HepG2 (cell line): ENCODE results near the gene FUT1. TPM values are rescaled to one million over a fixed set of nuclear protein-coding genes. Genes with fewer than 3 reads are reported as not detected.

Experiments used
- GMEB1 ChIP-seq: sonication (generic); formaldehyde crosslinking; IDR thresholded peaks from 2 replicates; pipeline ENCODE4 v1.5.1; 2020; ENCODE audit warnings: missing genetic modification reagents, mild to moderate bottlenecking, borderline replicate concordance
- HMGXB4 ChIP-seq, 2 experiments: sonication (generic) in 1 of 2; formaldehyde crosslinking in 1 of 2; IDR thresholded peaks; 2 replicates each; pipeline versions ENCODE4 v1.4.0 to v1.6.1; 2018 to 2020; ENCODE audit warnings: missing genetic modification reagents in 2 of 2, borderline replicate concordance in 1 of 2, low read depth in 1 of 2, mild to moderate bottlenecking in 1 of 2, missing biosample characterization in 1 of 2
- JUN ChIP-seq: sonication (generic); formaldehyde crosslinking; IDR thresholded peaks from 2 replicates; pipeline ENCODE4 v1.4.0; 2020; ENCODE audit warnings: mild to moderate bottlenecking, missing genetic modification reagents
- MNT ChIP-seq: fragments of 450-650 bp; IDR thresholded peaks from 2 replicates; pipeline ENCODE4 v1.6.1; 2016
- RFX5 ChIP-seq: IDR thresholded peaks from 2 replicates; pipeline ENCODE4 v1.6.1; 2011; ENCODE audit warnings: low read depth, low read length, improper control_type of control experiment
- RXRA ChIP-seq: sonication (generic); formaldehyde crosslinking; IDR thresholded peaks from 2 replicates; pipeline ENCODE4 v1.5.1; 2020; ENCODE audit warnings: missing genetic modification reagents
- RXRB ChIP-seq: IDR thresholded peaks from 2 replicates; pipeline ENCODE4 v1.6.1; 2016; ENCODE audit warnings: borderline replicate concordance, missing genetic modification reagents, missing compliant biosample characterization
- SALL1 ChIP-seq: sonication (generic); formaldehyde crosslinking; IDR thresholded peaks from 2 replicates; pipeline ENCODE4 v1.8.0; 2022; ENCODE audit warnings: mild to moderate bottlenecking, missing genetic modification reagents
- SP5 ChIP-seq: IDR thresholded peaks from 2 replicates; pipeline ENCODE4 v1.6.1; 2016; ENCODE audit warnings: low read depth, borderline replicate concordance
- SRSF1 ChIP-seq: fragments of 200-400 bp; formaldehyde crosslinking; optimal IDR thresholded peaks from 2 replicates; pipeline ENCODE3; 2017; ENCODE audit warnings: mild to moderate bottlenecking, low read depth, low read length, moderate library complexity
- TCF12 ChIP-seq, 2 experiments: fragments of 450-650 bp in 1 of 2; sonication (generic) in 1 of 2; formaldehyde crosslinking in 1 of 2; IDR thresholded peaks; 2 replicates each; pipeline versions ENCODE4 v1.6.1 to v1.8.0; 2017 to 2022; ENCODE audit warnings: antibody characterized with exemption in 1 of 2, mild to moderate bottlenecking in 1 of 2, missing genetic modification reagents in 1 of 2, moderate library complexity in 1 of 2
- YEATS4 ChIP-seq: sonication (generic); formaldehyde crosslinking; IDR thresholded peaks from 2 replicates; pipeline ENCODE4 v1.4.0; 2020; ENCODE audit warnings: missing genetic modification reagents, borderline replicate concordance
- ZBTB14 ChIP-seq: sonication (generic); formaldehyde crosslinking; IDR thresholded peaks from 2 replicates; pipeline ENCODE4 v1.4.0; 2020; ENCODE audit warnings: missing genetic modification reagents
- ZFY ChIP-seq: sonication (generic); formaldehyde crosslinking; IDR thresholded peaks from 2 replicates; pipeline ENCODE4 v1.4.0; 2020; ENCODE audit warnings: missing genetic modification reagents
- ZNF563 ChIP-seq: sonication (generic); formaldehyde crosslinking; IDR thresholded peaks from 2 replicates; pipeline ENCODE4 v1.8.0; 2022; ENCODE audit warnings: mild to moderate bottlenecking, moderate library complexity, missing genetic modification reagents
- ZNF597 ChIP-seq: sonication (generic); formaldehyde crosslinking; IDR thresholded peaks from 2 replicates; pipeline ENCODE4 v1.5.0; 2020; ENCODE audit warnings: missing genetic modification reagents
- ZNF660 ChIP-seq: sonication (generic); formaldehyde crosslinking; IDR thresholded peaks from 2 replicates; pipeline ENCODE4 v1.5.1; 2020; ENCODE audit warnings: mild to moderate bottlenecking, low read depth, missing genetic modification reagents, borderline replicate concordance
- ZNF816 ChIP-seq: sonication (generic); formaldehyde crosslinking; IDR thresholded peaks from 2 replicates; pipeline ENCODE4 v1.8.0; 2022; ENCODE audit warnings: missing genetic modification reagents, mild to moderate bottlenecking, borderline replicate concordance
- ZNF891 ChIP-seq: sonication (generic); formaldehyde crosslinking; IDR thresholded peaks from 2 replicates; pipeline ENCODE4 v1.5.0; 2020; ENCODE audit warnings: mild to moderate bottlenecking, missing genetic modification reagents
- polyA plus RNA-seq, 8 experiments: library from polyadenylated mRNA; depleted of rRNA in 3 of 8; stranded (reverse) in 7 of 8; unstranded in 1 of 8; fragments of >200 nt; fragmentation: Illumina TruSeq in 4 of 8; extraction: Trizol in 4 of 8; gene quantifications; 2 replicates each; pipeline versions ENCODE4 v1.2.1 to v1.2.3, GENCODE V29; 2011 to 2016; ENCODE audit warnings: low read depth in 4 of 8, missing spikeins in 1 of 8, mixed read lengths in 1 of 8; ENCODE audit not compliant: insufficient read depth in 1 of 8
- total RNA-seq, 5 experiments: library from RNA; depleted of rRNA; stranded (reverse); fragments of >200 nt; fragmentation: Illumina TruSeq; extraction: Trizol; gene quantifications; 2 replicates each; pipeline ENCODE4 v1.2.3, GENCODE V29; 2016; ENCODE audit warnings: low read depth in 1 of 5

FUT1 gene
- total and polyA plus RNA-seq, 2 of the 13 experiments (the other 11 are each of a cell fraction or from before 2014, with no cell fraction given), result 0.07 to 1.1 TPM

GRCh38 chr19:48713864-48714755 lies 38.3 kb downstream of the FUT1 start (continued):
- TF ChIP-seq SRSF1 (no peak), TCF12 (IDR thresholded peaks at IDR 0.05) (no peak), TCF12 (CRISPR knock-in tag; IDR thresholded peaks at IDR 0.05) (0 out of 2 replicates have a peak, but pooled peaks have one; percentile 33), RXRB (CRISPR knock-in tag) (0 out of 2 replicates have a peak, but pooled peaks have one; percentile 25), SALL1 (CRISPR knock-in tag) (peak; percentile 42; the same call in 1 of the 2 replicates), RXRA (peak; percentile 66), ZBTB14 (0 out of 2 replicates have a peak, but pooled peaks have one; percentile 25), ZNF563 (CRISPR knock-in tag) (peak; percentile 35; the same call in 1 of the 2 replicates), JUN (CRISPR knock-in tag) (0 out of 2 replicates have a peak, but pooled peaks have one; percentile 38), ZNF597 (CRISPR knock-in tag) (no peak), GMEB1 (CRISPR knock-in tag) (peak; percentile 58; the same call in 1 of the 2 replicates), RFX5 (peak; percentile 34), ZNF660 (CRISPR knock-in tag) (no peak), MNT (0 out of 2 replicates have a peak, but pooled peaks have one; percentile 33), ZNF816 (CRISPR knock-in tag) (0 out of 2 replicates have a peak, but pooled peaks have one; percentile 11), HMGXB4 (CRISPR knock-in tag; IDR thresholded peaks at IDR 0.05; ENCODE audit: borderline replicate concordance in 1 of 2, low read depth in 1 of 2) (peak in 1 of 2 experiments; percentile 43; a peak in 2 of 4 replicates), YEATS4 (CRISPR knock-in tag) (peak; percentile 57; the same call in 1 of the 2 replicates), ZFY (peak; percentile 61; the same call in 1 of the 2 replicates), ZNF891 (CRISPR knock-in tag) (0 out of 2 replicates have a peak, but pooled peaks have one; percentile 18), SP5 (CRISPR knock-in tag) (0 out of 2 replicates have a peak, but pooled peaks have one; percentile 42)
